Thyroid gland (tissue), 4 donors: Measurements from ENCODE around the gene GLB1L. TPM values are rescaled to one million over a fixed set of nuclear protein-coding genes. Genes with fewer than 3 reads are reported as not detected.
A peak's percentile ranks its signal among the peaks of the same experiment; 100 is the strongest.

ENCODE experiments used
- DNase-seq, 2 donors: peaks; one replicate each; pipeline ENCODE4 v3.0.0-alpha.2; 2019
- H3K27ac ChIP-seq, 3 donors: fragments of 200-600 bp; sonication (generic); 1 replicate in 2 of 3; 2 replicates in 1 of 3; pipeline ENCODE4 v1.5.1; 2016 to 2019; ENCODE audit warnings: mild to moderate bottlenecking in 1 of 3, moderate library complexity in 1 of 3
- H3K27me3 ChIP-seq: fragments of 200-600 bp; sonication (generic); one replicate; pipeline ENCODE4 v1.5.1; 2019
- H3K36me3 ChIP-seq, 2 donors: fragments of 200-600 bp; sonication (generic); one replicate each; pipeline ENCODE4 v1.5.1; 2016 to 2019
- H3K4me1 ChIP-seq, 2 donors: fragments of 200-600 bp; sonication (generic); one replicate each; pipeline ENCODE4 v1.5.1; 2017 to 2019
- H3K4me3 ChIP-seq, 3 donors: fragments of 200-600 bp; sonication (generic); replicated peaks in 1 of 3; 1 replicate in 2 of 3; 2 replicates in 1 of 3; pipeline ENCODE4 v1.5.1; 2016; ENCODE audit warnings: mild to moderate bottlenecking in 1 of 3
- H3K9me3 ChIP-seq: fragments of 200-600 bp; sonication (generic); one replicate; pipeline ENCODE4 v1.5.1; 2017
- CTCF ChIP-seq, 6 experiments: fragments of 200-600 bp in 3 of 6; fragments of 450-650 bp in 3 of 6; sonication (generic) in 3 of 6; IDR thresholded peaks; one replicate each; pipeline ENCODE4 v1.5.1; 2016 to 2019; ENCODE audit warnings: antibody characterized with exemption in 6 of 6, mild to moderate bottlenecking in 2 of 6, inconsistent platforms in 1 of 6, moderate library complexity in 1 of 6
- POLR2A ChIP-seq, 2 donors: fragments of 450-650 bp; IDR thresholded peaks; one replicate each; pipeline ENCODE4 v1.6.1; 2017; ENCODE audit warnings: antibody characterized with exemption in 2 of 2, mild to moderate bottlenecking in 2 of 2, moderate library complexity in 1 of 2
- WGBS, 2 donors: methylation state at CpG; one replicate each; pipeline ENCODE4 v1.1.5; 2017; 5-methylcytosine and 5-hydroxymethylcytosine counted together
- intact Hi-C: fragments of 100-400 bp; cut with DNase I; formaldehyde crosslinking; loops from one replicate; pipeline ENCODE4 v1.15.1; 2023
- total RNA-seq, 4 donors: library from RNA; depleted of rRNA; stranded (reverse); fragments of >200 nt; gene quantifications; one replicate each; pipeline ENCODE4 v1.2.3, GENCODE V29; 2016

GLB1L gene
- total RNA-seq, 4 donors from 2014 or later, result 12.9 to 24.6 (median 14.9) TPM

DNA sequence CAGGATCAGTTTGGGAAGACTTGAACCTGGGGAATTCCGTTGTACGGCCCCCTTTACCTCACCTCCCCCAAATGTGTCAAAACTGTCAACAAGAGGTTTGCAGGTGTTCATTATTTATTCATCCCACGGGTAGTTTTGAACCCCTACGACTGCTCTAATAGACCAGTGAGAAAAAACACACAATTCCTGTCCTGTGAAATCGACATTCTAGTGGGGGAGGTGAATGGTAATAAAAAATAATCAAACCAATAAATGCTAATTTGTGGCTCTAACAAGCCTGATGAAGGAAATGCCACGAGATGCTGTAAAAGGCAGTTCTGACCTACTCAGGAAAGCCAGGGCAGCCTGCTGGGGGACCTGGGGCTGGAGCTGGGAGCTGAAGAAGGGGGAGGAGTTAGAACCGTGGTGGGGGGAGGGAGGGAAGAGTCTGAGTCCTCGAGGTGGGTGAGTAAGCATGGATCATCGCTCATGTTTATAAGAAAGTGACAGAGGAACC, 33.5 kb upstream of the GLB1L start:
- TF ChIP-seq POLR2A (IDR thresholded peaks at IDR 0.05), result no peak
- peak in 1 of 6 experiments; percentile 4 for TF ChIP-seq CTCF (IDR thresholded peaks at IDR 0.05)
- Histone ChIP-seq H3K36me3 (peaks cover 22 to 27% of the 10 kb centered on the region in 2 donors), H3K27me3 (no peaks in the 10 kb centered on the region), H3K9me3 (no peaks in the 10 kb centered on the region), H3K27ac (peak overlapping the region; percentile 99), H3K4me3 (peak overlapping the region in 1 of 3 donors; percentile 89), H3K4me1 (peaks cover 18 to 34% of the 10 kb centered on the region in 2 donors)
- no peak for DNase-seq
- WGBS, 2 donors, result 9 to 16% methylated on average over 9 of the region's 9 CpGs
- intact Hi-C loops, result loop anchor here (2.0 kb wide), 1 partner anchor 16 kb away; no protein-coding TSS in a partner anchor

- Histone ChIP-seq H3K4me1 (peaks cover 18 to 34% of the 10 kb centered on the region in 2 donors), H3K27me3 (no peaks in the 10 kb centered on the region), H3K4me3 (no peak overlapping the region), H3K27ac (peak overlapping the region; percentile 99), H3K36me3 (peaks cover 17 to 20% of the 10 kb centered on the region in 2 donors), H3K9me3 (no peaks in the 10 kb centered on the region)
- no peak for TF ChIP-seq POLR2A (IDR thresholded peaks at IDR 0.05)
- peak; percentile 95 to 99 (median 97) for TF ChIP-seq CTCF (IDR thresholded peaks at IDR 0.05)
- 32 to 34% methylated on average over 20 to 23 of the region's 25 CpGs for WGBS, 2 donors
- intact Hi-C loops, result loop anchor here (2.0 kb wide), 1 partner anchor 17 kb away; no protein-coding TSS in a partner anchor
- DNase-seq, result peak; percentile 73 to 81
These were observed 32.7 kb upstream of the GLB1L start for GRCh38 chr2:219277703-219278654.

GRCh38 chr2:219274361-219274921, 29.2 kb upstream of the GLB1L start:
- H3K4me1 ChIP-seq, result peaks cover 12 to 32% of the 10 kb centered on the region in 2 donors
- H3K27ac ChIP-seq, result peak overlapping the region in 1 of 3 donors; percentile 26
- H3K27me3 ChIP-seq, result no peaks in the 10 kb centered on the region
- intact Hi-C loops, result no loop called here
- peak in 1 of 2 donors; percentile 33 for TF ChIP-seq POLR2A (IDR thresholded peaks at IDR 0.05)
- TF ChIP-seq CTCF (IDR thresholded peaks at IDR 0.05), result no peak
- 40 to 41% methylated on average over 6 of the region's 6 CpGs for WGBS, 2 donors
- no peaks in the 10 kb centered on the region for H3K36me3 ChIP-seq
- DNase-seq, result peak; percentile 39 to 60
- H3K9me3 ChIP-seq, result no peaks in the 10 kb centered on the region
- no peak overlapping the region for H3K4me3 ChIP-seq

DNA sequence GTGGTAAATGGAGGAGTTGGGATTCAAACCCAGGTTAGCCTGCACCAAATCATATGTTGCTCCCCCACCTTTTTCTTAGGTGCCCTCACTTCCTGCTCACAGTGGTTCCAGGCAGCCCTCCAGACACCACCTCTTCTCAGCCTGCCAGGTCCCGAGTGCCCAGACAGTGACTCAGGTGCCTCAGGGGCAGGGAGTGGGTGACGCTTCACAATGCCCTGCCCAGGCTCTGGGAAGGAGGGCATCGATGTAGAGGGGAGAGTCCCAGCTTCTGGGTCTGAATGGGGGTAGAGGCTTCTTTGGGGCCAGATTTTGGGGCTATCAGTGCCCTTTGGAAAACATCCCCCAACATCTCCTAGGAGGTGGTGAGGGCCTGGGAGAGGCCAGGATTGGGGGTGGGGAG, 28.7 kb upstream of the GLB1L start:
- DNase-seq, result no peak
- WGBS, 2 donors, result 62 to 88% methylated on average over 3 of the region's 3 CpGs

More for the DNA sequence above, 28.7 kb upstream of the GLB1L start:
- Histone ChIP-seq H3K27ac (peak overlapping the region in 1 of 3 donors; percentile 26), H3K36me3 (no peaks in the 10 kb centered on the region), H3K4me1 (peaks cover 12 to 35% of the 10 kb centered on the region in 2 donors), H3K9me3 (no peaks in the 10 kb centered on the region), H3K27me3 (no peaks in the 10 kb centered on the region), H3K4me3 (no peak overlapping the region)
- TF ChIP-seq POLR2A (IDR thresholded peaks at IDR 0.05) (no peak), CTCF (IDR thresholded peaks at IDR 0.05) (no peak)
- intact Hi-C loops, result no loop called here
